Sigmoid colon (tissue), 4 donors: ENCODE measurements around the gene ARL6IP4.

Experiments
- POLR2AphosphoS5 ChIP-seq, 4 donors: sonication (generic); formaldehyde crosslinking; IDR thresholded peaks; one replicate each; pipeline ENCODE4 v1.6.1; 2017; ENCODE audit warnings: antibody characterized with exemption in 4 of 4
- TF ChIP-seq, protein P1 (sequence below), 4 experiments: fragments of 450-650 bp in 3 of 4; fragments of 200-600 bp in 1 of 4; IDR thresholded peaks; one replicate each; pipeline ENCODE4 v1.5.1; 2016 to 2019; ENCODE audit warnings: antibody characterized with exemption in 4 of 4, mild to moderate bottlenecking in 3 of 4, moderate library complexity in 2 of 4

DNA sequence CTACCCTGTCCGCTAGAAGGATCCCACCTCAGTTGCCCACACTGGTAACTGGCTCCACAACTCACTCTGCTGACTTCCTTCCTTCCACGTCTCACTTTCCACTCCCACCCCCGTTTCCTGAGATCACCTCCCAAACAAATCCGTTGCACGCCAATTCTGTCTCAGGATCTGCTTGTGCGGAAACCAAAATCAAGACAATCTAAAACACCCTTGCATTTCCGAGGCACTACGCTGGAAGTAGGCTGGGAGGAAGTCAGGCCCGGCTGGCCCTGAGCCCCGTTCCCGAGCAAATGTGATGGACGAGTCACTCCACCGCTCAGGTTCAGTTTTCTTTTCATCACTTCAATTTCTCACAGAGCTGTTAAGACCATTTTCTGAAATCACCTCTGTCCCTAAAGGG lies 37.3 kb upstream of the ARL6IP4 start:
- TF ChIP-seq, protein P1, sequence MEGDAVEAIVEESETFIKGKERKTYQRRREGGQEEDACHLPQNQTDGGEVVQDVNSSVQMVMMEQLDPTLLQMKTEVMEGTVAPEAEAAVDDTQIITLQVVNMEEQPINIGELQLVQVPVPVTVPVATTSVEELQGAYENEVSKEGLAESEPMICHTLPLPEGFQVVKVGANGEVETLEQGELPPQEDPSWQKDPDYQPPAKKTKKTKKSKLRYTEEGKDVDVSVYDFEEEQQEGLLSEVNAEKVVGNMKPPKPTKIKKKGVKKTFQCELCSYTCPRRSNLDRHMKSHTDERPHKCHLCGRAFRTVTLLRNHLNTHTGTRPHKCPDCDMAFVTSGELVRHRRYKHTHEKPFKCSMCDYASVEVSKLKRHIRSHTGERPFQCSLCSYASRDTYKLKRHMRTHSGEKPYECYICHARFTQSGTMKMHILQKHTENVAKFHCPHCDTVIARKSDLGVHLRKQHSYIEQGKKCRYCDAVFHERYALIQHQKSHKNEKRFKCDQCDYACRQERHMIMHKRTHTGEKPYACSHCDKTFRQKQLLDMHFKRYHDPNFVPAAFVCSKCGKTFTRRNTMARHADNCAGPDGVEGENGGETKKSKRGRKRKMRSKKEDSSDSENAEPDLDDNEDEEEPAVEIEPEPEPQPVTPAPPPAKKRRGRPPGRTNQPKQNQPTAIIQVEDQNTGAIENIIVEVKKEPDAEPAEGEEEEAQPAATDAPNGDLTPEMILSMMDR (IDR thresholded peaks at IDR 0.05): no peak
- TF ChIP-seq POLR2AphosphoS5 (IDR thresholded peaks at IDR 0.05): no peak
